ENCODE results near the gene SLC7A9.

- TF ChIP-seq, protein P1, sequence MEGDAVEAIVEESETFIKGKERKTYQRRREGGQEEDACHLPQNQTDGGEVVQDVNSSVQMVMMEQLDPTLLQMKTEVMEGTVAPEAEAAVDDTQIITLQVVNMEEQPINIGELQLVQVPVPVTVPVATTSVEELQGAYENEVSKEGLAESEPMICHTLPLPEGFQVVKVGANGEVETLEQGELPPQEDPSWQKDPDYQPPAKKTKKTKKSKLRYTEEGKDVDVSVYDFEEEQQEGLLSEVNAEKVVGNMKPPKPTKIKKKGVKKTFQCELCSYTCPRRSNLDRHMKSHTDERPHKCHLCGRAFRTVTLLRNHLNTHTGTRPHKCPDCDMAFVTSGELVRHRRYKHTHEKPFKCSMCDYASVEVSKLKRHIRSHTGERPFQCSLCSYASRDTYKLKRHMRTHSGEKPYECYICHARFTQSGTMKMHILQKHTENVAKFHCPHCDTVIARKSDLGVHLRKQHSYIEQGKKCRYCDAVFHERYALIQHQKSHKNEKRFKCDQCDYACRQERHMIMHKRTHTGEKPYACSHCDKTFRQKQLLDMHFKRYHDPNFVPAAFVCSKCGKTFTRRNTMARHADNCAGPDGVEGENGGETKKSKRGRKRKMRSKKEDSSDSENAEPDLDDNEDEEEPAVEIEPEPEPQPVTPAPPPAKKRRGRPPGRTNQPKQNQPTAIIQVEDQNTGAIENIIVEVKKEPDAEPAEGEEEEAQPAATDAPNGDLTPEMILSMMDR (IDR thresholded peaks at IDR 0.05; ENCODE audit: extremely low read depth in 1 of 2, insufficient read depth in 1 of 2, low read depth in 1 of 2, low read length in 2 of 2), result no peak
- TF ChIP-seq POLR2A (IDR thresholded peaks at IDR 0.05; ENCODE audit: low read depth, low read length) (no peak), EZH2 (IDR thresholded peaks at IDR 0.05; ENCODE audit: borderline replicate concordance, low read depth, low read length, severe bottlenecking) (no peak), MYC (IDR thresholded peaks at IDR 0.05; ENCODE audit: low read depth, low read length) (no peak), MAX (IDR thresholded peaks at IDR 0.05; ENCODE audit: insufficient read depth, insufficient read length) (no peak), JUN (IDR thresholded peaks at IDR 0.05; ENCODE audit: borderline replicate concordance, insufficient read depth, insufficient read length, low read depth) (no peak), POLR2AphosphoS5 (IDR thresholded peaks at IDR 0.05; ENCODE audit: insufficient read depth, low read depth, low read length) (no peak)
These were observed 8.6 kb upstream of the SLC7A9 start for GRCh38 chr19:32877977-32878745.
